C4-2B (cell line): Measurements from ENCODE around the gene TBPL2.
"Not testable (repeated sequence)": the region's sequence is repeated elsewhere in the genome, so short reads cannot be mapped to it uniquely, and the experiment has no call there.

Experiments
- H3K27ac ChIP-seq: fragments of 450-650 bp; 2 replicates; pipeline ENCODE4 v1.5.1; 2017
- CTCF ChIP-seq: fragments of 450-650 bp; conservative IDR thresholded peaks from 2 replicates; pipeline ENCODE4 v1.5.1; 2017; ENCODE audit warnings: mild to moderate bottlenecking
- ZFX ChIP-seq: fragments of 450-650 bp; IDR thresholded peaks from 2 replicates; pipeline ENCODE4 v1.6.1; 2017

TBPL2 gene

GRCh38 chr14:55430024-55430690 lies 10.3 kb downstream of the TBPL2 start:
- no peak overlapping the region for H3K27ac ChIP-seq
- TF ChIP-seq ZFX, result no peak
- TF ChIP-seq CTCF, result peak; percentile 67

GRCh38 chr14:55427439-55427838 lies 13.0 kb downstream of the TBPL2 start:
- TF ChIP-seq ZFX, result no peak
- no peak for TF ChIP-seq CTCF
- no peak overlapping the region; the same call in 1 of the 2 replicates for H3K27ac ChIP-seq

GRCh38 chr14:55426891-55427290 lies 13.5 kb downstream of the TBPL2 start:
- no peak overlapping the region for H3K27ac ChIP-seq
- TF ChIP-seq ZFX, result no peak
- TF ChIP-seq CTCF, result no peak

GRCh38 chr14:55425091-55425490 lies 15.3 kb downstream of the TBPL2 start:
- TF ChIP-seq CTCF (no peak), ZFX (no peak)
- no peak overlapping the region for H3K27ac ChIP-seq

- no peak overlapping the region for H3K27ac ChIP-seq
- TF ChIP-seq CTCF, result no peak
- TF ChIP-seq ZFX, result no peak
Measured at GRCh38 chr14:55423969-55424368, 16.4 kb downstream of the TBPL2 start.

- not testable (repeated sequence) for H3K27ac ChIP-seq
Measured at GRCh38 chr14:55422338-55422737, 18.1 kb downstream of the TBPL2 start.

GRCh38 chr14:55419663-55420062 lies 20.8 kb downstream of the TBPL2 start:
- H3K27ac ChIP-seq, result no peak overlapping the region
- no peak for TF ChIP-seq ZFX
- no peak for TF ChIP-seq CTCF

GRCh38 chr14:55418411-55418810 lies 22.0 kb downstream of the TBPL2 start:
- no peak for TF ChIP-seq CTCF
- no peak for TF ChIP-seq ZFX
- H3K27ac ChIP-seq, result no peak overlapping the region
